GM12891 (cell line): ENCODE measurements around the gene HESX1.

ENCODE experiments used
- DNase-seq: peaks from one replicate; pipeline ENCODE4 v3.0.0; 2011; ENCODE audit warnings: low spot score; ENCODE audit not compliant: insufficient read length
- FAIRE-seq: peaks from 2 replicates; lab custom pipeline; 2011; peaks lifted over from hg19 to GRCh38; lab: Jason Lieb, UNC
- PAX5 ChIP-seq: IDR thresholded peaks from 2 replicates; pipeline ENCODE4 v1.6.1; 2011; ENCODE audit warnings: low read length, moderate library complexity, mild to moderate bottlenecking; ENCODE audit not compliant: insufficient read depth, severe bottlenecking
- POLR2A ChIP-seq: IDR thresholded peaks from 2 replicates; pipeline ENCODE4 v1.6.1; 2011; ENCODE audit warnings: low read depth, low read length, control low read depth
- POLR2AphosphoS5 ChIP-seq: IDR thresholded peaks from 2 replicates; pipeline ENCODE4 v1.6.1; 2011; ENCODE audit warnings: low read depth, low read length, control low read depth
- POU2F2 ChIP-seq: IDR thresholded peaks from 2 replicates; pipeline ENCODE4 v1.6.1; 2011; ENCODE audit warnings: low read depth, mild to moderate bottlenecking, control low read depth, low read length, moderate library complexity
- SPI1 ChIP-seq: IDR thresholded peaks from 2 replicates; pipeline ENCODE4 v1.6.1; 2011; ENCODE audit warnings: low read depth, low read length, control low read depth
- TAF1 ChIP-seq: IDR thresholded peaks from 2 replicates; pipeline ENCODE4 v1.6.1; 2011; ENCODE audit warnings: low read depth, low read length, control low read depth

HESX1 gene

DNA sequence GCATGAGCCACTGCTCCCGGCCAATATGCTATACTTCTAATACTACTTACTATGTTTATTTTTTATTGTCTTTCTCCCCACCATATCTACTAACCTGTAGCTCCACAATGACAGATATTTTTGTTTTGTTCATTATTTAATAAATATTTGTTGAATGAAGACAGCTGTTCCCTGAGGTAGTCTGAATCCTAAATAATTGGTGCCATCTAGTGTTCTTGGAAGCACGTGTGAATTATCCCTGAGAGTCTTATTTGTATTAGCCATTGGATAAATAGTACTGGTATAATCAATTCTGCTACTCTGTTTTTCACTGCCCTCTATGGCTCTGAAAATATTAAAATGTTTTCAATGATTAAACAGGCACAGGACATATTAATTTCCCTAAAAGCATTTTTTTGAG, 22.1 kb upstream of the HESX1 start:
- DNase-seq (no peak), FAIRE-seq (no peak)
- TF ChIP-seq POU2F2 (no peak), SPI1 (no peak), PAX5 (no peak), POLR2AphosphoS5 (no peak), TAF1 (no peak), POLR2A (no peak)

DNA sequence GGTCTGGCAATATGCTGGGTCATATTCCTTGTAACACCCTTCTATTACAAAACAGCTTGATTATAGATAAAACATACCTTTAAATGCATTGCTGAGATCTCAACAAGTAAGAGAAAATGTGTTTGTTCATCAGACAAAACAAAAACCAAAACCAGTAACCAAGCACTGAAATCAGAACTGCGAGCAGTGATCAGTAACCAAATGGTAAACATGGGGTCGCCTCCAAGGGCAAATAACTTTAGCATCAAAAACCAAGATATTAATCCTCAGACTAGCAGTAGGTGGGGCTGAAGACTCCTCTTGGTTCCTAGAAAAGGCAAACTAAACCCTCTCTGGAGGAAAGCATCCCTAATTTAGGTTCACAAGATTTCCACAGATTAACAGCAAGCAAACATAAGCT, 6.6 kb upstream of the HESX1 start:
- FAIRE-seq, result peak; percentile 86
- no peak for DNase-seq
- TF ChIP-seq SPI1 (no peak), PAX5 (no peak), TAF1 (no peak), POLR2A (no peak), POU2F2 (no peak), POLR2AphosphoS5 (no peak)

GRCh38 chr3:57194641-57195040, 5.1 kb downstream of the HESX1 start:
- TF ChIP-seq TAF1, result no peak
- DNase-seq (no peak), FAIRE-seq (peak; percentile 13)

DNA sequence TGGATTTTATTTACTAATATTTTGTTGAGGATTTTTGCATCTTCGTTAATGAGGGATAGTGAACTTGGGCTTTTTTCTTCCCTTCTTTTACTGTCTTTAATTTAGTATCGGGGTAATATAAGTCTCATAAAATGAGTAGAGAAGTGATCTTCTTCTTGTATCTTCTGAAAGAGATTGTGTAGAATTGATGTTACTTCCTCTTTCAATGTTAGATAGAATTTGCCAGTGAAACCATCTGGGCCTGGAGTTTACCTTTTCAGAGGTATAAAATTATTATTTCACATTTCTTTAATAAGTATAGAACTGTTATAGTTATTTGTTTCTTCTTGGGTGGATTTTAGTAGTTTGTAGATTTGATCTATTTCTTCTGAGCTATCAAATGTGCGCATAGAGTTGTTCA, 7.8 kb downstream of the HESX1 start:
- FAIRE-seq, result no peak
- TF ChIP-seq SPI1, result no peak
- no peak for DNase-seq

DNA sequence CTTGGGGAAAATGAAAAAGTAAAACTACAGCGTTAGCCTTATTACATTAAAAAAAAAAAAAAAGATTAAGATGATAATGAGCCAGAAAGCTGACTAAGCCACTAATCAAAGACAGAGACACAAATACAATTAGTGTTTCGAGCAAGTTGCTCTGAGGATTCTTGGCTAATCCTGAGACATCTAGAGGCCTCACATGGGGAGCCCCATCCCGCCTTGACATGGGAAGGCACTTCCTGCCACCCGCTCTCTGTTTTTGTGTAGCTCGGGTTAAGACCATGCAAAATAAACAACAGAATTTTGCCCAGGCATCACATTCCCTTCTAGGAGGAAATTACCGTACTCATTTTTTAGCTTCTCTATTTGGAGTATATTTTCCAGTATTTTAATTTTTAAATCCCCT, 15.3 kb downstream of the HESX1 start:
- TF ChIP-seq POU2F2, result no peak
- TF ChIP-seq PAX5, result no peak
- TF ChIP-seq SPI1, result no peak
- TF ChIP-seq TAF1, result no peak
- no peak for TF ChIP-seq POLR2AphosphoS5
- no peak for TF ChIP-seq POLR2A
- DNase-seq, result no peak
- FAIRE-seq, result no peak

DNA sequence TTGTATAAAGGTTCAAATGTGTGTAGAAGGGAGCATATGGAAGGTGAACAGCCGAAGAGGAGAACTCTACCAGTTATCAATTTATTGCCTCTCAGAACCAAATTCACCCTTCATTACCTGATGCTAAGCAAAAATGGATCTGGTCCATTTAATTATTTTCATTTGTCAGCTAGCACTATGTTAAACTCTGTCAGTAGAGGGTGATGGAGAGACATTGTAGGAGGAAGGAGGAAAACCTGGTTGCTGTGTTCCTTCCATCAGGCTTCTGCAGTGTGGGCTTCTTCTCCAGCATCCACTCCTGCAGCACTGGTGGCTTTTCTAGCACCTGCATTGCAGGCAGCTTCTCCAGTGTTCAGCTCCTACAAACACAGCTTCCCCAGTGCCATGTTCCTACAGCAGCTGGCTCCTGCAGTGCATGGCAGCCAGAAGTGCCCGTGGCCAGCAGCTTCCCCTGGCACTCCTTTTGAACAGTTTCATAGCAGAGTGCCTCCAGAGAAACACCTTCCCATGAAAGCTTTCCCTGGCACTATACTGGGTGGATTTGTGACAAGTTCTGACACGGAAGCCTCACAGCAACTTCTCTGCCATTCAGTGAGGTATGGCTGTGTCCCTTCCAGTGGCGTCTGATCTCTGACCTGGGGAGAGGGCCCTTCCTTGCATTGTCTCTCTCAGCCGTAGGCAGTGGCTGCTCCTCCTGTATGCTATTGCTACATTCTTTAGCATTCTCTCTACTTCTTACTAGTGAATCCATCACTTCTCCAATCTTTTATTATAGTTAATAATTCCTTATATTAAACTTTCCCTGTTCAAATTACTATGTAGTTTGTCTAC, 20.0 kb downstream of the HESX1 start:
- DNase-seq (no peak), FAIRE-seq (peak; percentile 89)
- TF ChIP-seq PAX5 (no peak), TAF1 (no peak), POLR2AphosphoS5 (no peak), POU2F2 (no peak), SPI1 (no peak), POLR2A (no peak)

DNA sequence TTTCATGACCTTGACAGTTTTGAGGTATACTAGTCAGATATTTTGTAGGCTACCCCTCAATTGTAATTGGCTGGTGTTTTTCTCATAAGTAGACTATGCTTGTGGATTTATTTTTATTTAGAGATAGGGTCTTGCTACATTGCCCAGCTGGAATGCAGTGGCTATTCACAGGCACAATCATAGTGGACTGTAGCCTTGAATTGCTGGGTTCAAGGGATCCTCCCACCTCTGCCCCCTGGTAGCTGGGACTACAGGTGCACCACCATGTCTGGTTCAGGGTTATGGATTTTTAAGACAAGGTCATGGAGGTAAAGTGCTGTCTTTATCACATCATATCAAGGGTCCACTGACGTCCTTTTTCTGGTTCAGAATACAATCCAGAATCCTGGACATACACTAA, 23.7 kb downstream of the HESX1 start:
- no peak for FAIRE-seq
- DNase-seq, result no peak
- TF ChIP-seq SPI1, result no peak
- no peak for TF ChIP-seq POLR2A
- no peak for TF ChIP-seq TAF1
- TF ChIP-seq POU2F2, result no peak
- no peak for TF ChIP-seq POLR2AphosphoS5
- TF ChIP-seq PAX5, result no peak

- no peak for FAIRE-seq
Observed at GRCh38 chr3:57173687-57174086, 26.1 kb downstream of the HESX1 start.

DNA sequence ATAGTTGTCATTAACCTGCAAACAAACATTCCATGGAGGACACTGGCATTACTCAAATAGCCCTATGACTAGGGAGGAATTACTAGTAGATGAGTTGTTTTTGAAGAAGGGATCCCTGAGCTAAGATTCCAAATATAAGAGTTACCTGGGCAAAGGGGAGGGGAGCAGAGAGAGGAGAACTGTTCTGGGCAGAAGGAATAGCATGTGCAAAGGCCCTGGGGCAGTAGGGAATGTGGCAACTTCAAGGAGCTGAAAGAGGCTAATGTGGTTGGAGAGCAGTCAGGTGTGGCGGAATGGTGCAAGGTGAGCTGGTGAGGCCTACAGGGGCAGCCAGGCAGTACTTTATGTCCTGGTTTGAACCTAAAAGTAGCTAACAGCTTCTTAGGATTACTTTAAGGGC, 28.8 kb downstream of the HESX1 start:
- TF ChIP-seq POLR2A, result no peak
- no peak for TF ChIP-seq TAF1
- no peak for TF ChIP-seq POLR2AphosphoS5
- TF ChIP-seq PAX5, result no peak
- TF ChIP-seq POU2F2, result no peak
- no peak for TF ChIP-seq SPI1
- FAIRE-seq (no peak), DNase-seq (no peak)

More at GRCh38 chr3:57173687-57174086, 26.1 kb downstream of the HESX1 start:
- DNase-seq, result no peak
- TF ChIP-seq POLR2A, result no peak
- TF ChIP-seq POLR2AphosphoS5, result no peak
- TF ChIP-seq TAF1, result no peak
- no peak for TF ChIP-seq SPI1
- TF ChIP-seq POU2F2, result no peak
- no peak for TF ChIP-seq PAX5

- peak; percentile 84 for FAIRE-seq
- peak; percentile 90 for TF ChIP-seq SPI1
- TF ChIP-seq POLR2A, result no peak
- peak; percentile 53 for DNase-seq
Observed at GRCh38 chr3:57169872-57170623, 29.7 kb downstream of the HESX1 start.

GRCh38 chr3:57169108-57169507, 30.7 kb downstream of the HESX1 start:
- no peak for DNase-seq
- FAIRE-seq, result peak; percentile 86

More at GRCh38 chr3:57169108-57169507, 30.7 kb downstream of the HESX1 start:
- TF ChIP-seq SPI1 (no peak), POU2F2 (no peak), POLR2A (no peak), POLR2AphosphoS5 (no peak), PAX5 (no peak), TAF1 (no peak)
